ENCODE results near the gene NME7.
"Not testable (repeated sequence)": the region's sequence is repeated elsewhere in the genome, so short reads cannot be mapped to it uniquely, and the experiment has no call there.

The NME7 gene

DNA sequence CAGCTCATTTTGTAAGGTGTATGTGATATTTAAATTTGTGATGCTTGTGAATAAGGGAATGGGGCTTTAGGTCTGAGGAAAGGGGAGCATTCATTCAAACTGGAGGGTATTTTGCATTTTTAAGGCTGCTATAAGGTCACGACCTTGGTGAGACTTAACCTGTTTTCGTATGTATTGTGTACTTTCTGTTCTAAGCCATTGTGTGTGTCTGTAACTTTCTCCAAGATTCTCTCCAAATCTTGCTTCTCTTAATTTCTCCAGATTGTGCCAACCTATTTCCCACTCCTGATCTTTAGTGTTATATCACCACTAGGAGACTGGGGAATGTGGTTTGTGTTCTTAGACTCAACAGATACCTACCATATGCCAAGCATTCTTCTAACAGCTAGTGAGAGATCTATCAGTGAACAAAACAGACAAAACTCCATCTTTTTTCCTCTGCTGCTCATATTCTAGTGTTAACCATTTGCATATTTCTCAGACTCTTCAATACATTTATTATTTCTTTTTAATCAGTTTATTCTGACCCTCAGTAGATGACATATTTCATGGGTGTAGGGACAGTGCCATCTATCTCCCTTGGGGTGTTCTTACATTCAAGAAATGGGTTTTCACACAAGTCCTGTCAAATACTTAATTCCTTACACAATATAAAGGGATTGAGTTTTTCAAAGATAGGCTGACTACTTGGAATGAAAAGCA, 233.6 kb downstream of the NME7 start:
- Histone ChIP-seq H3K9ac (ENCODE audit: insufficient read length) (no peak overlapping the region), H3K4me3 (no peak overlapping the region), H3K36me3 (ENCODE audit: insufficient read depth, low read length) (no peaks in the 10 kb centered on the region), H3K27ac (no peak overlapping the region), H3K9me3 (ENCODE audit: low read depth, low read length) (no peaks in the 10 kb centered on the region)
- TF ChIP-seq EZH2 (IDR thresholded peaks at IDR 0.05), result no peak
- no peak for TF ChIP-seq POLR2AphosphoS5 (IDR thresholded peaks at IDR 0.05; ENCODE audit: borderline replicate concordance, low read depth, low read length)
- no peak for TF ChIP-seq FOXP2 (optimal IDR thresholded peaks at IDR 0.05; ENCODE audit: control extremely low read depth, extremely low read length, insufficient read depth)
- DNase-seq (ENCODE audit: low read depth, low spot score), result no peak

DNA sequence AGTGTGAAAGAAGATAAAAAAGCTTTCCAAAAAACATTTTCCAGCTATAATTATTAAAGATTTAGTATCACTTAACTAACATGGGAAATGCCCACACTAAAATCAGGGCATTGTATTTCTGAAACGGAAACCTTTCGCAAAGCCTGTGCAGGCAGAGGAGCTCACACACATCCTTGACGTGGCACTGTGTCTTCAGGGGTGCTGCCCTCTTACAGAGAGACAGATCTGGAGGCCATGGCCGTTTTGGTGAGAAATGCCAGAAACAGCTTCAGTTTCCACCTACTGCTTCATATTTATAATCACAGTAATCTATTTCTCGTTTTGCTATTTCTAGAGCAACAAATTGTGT, 234.4 kb downstream of the NME7 start:
- H3K36me3 ChIP-seq (ENCODE audit: insufficient read depth, low read length), result no peaks in the 10 kb centered on the region
- H3K27ac ChIP-seq, result no peak overlapping the region
- no peaks in the 10 kb centered on the region for H3K9me3 ChIP-seq (ENCODE audit: low read depth, low read length)
- TF ChIP-seq EZH2 (IDR thresholded peaks at IDR 0.05), result no peak
- TF ChIP-seq FOXP2 (optimal IDR thresholded peaks at IDR 0.05; ENCODE audit: control extremely low read depth, extremely low read length, insufficient read depth), result no peak
- TF ChIP-seq POLR2AphosphoS5 (IDR thresholded peaks at IDR 0.05; ENCODE audit: borderline replicate concordance, low read depth, low read length), result no peak
- DNase-seq (ENCODE audit: low read depth, low spot score), result no peak
- no peak overlapping the region for H3K9ac ChIP-seq (ENCODE audit: insufficient read length)
- no peak overlapping the region for H3K4me3 ChIP-seq

DNA sequence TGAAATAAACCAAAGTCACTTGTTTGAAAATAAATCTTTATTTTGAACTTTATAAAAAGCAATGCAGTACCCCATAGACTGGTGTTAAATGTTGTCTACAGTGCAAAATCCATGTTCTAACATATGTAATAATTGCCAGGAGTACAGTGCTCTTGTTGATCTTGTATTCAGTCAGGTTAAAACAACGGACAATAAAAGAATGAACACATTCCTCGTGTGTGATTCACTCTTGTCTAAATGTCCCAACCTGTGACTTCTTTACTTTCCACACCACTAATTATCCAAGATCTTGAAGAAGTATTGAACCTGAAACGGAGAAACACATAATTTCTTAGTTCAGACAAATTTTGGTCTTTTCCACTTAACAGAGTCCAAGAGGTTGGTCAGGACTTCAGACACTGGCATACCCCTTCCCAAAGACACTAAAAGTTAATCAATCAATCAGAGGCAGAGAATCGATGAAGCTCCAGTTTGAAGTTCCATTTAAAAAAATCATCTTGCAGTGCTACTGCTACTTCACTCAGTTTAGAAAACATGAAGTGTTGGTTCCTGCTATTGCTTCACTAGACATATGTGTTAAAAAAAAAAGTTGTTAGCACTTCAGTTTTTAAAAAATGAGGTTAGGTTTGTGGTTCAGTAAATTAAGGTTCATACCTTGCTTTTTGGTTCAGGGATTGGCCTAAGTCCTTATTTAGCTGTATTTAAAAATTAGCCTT, 234.9 kb downstream of the NME7 start:
- no peak overlapping the region for H3K9ac ChIP-seq (ENCODE audit: insufficient read length)
- H3K36me3 ChIP-seq (ENCODE audit: insufficient read depth, low read length), result no peaks in the 10 kb centered on the region
- TF ChIP-seq POLR2AphosphoS5 (IDR thresholded peaks at IDR 0.05; ENCODE audit: borderline replicate concordance, low read depth, low read length) (no peak), EZH2 (IDR thresholded peaks at IDR 0.05) (no peak), FOXP2 (optimal IDR thresholded peaks at IDR 0.05; ENCODE audit: control extremely low read depth, extremely low read length, insufficient read depth) (no peak)

DNA sequence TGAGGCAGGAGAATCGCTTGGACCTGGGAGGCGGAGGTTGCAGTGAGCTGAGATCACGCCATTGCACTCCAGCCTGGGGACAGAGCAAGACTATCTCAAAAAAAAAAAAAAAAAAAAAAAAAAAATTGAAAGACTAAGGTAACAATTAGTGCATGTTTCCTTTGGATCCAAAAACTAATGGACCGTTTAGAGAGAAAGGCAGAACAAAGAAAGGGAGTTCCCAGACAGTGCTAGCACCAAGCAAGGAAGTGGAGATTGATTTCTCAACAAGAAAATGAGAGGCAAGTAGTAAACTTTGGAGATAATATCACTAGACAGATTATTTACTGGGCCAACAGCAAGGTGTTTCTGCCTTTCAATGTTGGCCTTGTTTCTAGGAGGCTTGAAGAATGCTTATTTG, 236.9 kb downstream of the NME7 start:
- Histone ChIP-seq H3K27ac (no peak overlapping the region), H3K4me3 (no peak overlapping the region), H3K9me3 (ENCODE audit: low read depth, low read length) (no peaks in the 10 kb centered on the region), H3K9ac (ENCODE audit: insufficient read length) (no peak overlapping the region), H3K36me3 (ENCODE audit: insufficient read depth, low read length) (no peaks in the 10 kb centered on the region)
- TF ChIP-seq POLR2AphosphoS5 (IDR thresholded peaks at IDR 0.05; ENCODE audit: borderline replicate concordance, low read depth, low read length) (no peak), FOXP2 (optimal IDR thresholded peaks at IDR 0.05; ENCODE audit: control extremely low read depth, extremely low read length, insufficient read depth) (no peak), EZH2 (IDR thresholded peaks at IDR 0.05) (no peak)
- DNase-seq (ENCODE audit: low read depth, low spot score), result no peak

More for the DNA sequence above, 234.9 kb downstream of the NME7 start:
- Histone ChIP-seq H3K9me3 (ENCODE audit: low read depth, low read length) (no peaks in the 10 kb centered on the region), H3K27ac (no peak overlapping the region), H3K4me3 (no peak overlapping the region)
- DNase-seq (ENCODE audit: low read depth, low spot score), result no peak

DNA sequence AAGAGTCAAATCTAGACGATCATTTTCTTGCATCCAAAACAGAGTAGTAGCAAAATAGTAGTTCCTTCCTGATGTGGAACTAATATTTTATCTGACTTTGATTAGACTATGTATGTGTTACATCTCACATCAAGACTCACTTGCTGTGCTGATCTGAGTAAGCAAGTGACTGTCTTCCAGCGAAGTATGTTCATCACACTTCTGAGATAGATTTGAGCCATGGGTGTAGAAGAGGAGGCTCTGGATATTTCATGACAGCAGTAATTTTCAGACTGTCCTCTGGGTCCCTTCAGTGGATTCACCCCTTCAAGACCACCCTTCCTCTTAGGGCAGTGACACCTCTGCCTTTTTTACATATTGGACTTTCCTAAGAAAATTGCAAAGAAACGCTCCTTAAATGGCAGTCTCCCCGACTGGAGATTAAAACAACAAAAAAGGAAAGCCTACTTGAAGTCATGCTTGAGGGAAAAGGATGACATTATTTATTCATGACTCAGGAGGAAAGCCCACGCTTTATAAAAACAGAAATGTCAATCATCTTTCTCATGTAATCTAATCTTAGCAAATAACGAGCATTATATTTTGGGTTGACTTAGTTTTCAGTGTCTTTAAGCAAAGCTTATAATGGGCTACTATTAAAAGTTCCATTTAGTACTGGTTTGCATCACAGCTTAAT, 238.3 kb downstream of the NME7 start:
- H3K36me3 ChIP-seq (ENCODE audit: insufficient read depth, low read length), result no peaks in the 10 kb centered on the region

DNA sequence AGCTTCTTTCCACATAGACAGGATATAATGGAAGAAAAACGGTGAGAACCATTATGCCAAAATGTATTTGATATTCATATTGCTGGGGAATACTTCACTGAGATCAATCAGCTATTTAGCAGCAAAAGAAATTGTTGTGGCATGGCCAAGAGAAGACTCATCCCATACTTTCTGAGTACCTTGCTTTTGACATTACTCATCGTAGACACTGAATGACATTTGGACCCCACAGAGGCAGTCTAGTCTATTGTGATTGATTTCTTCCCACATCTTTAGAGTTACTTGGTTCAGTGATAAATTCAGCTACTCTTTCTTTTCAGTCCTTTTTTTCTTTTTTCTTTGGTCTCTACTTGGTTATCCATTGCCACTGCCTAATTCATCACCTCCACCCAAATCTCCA, 239.0 kb downstream of the NME7 start:
- no peaks in the 10 kb centered on the region for H3K9me3 ChIP-seq (ENCODE audit: low read depth, low read length)
- H3K4me3 ChIP-seq, result no peak overlapping the region
- no peak for DNase-seq (ENCODE audit: low read depth, low spot score)
- no peak overlapping the region for H3K9ac ChIP-seq (ENCODE audit: insufficient read length)
- no peak overlapping the region for H3K27ac ChIP-seq
- no peak for TF ChIP-seq FOXP2 (optimal IDR thresholded peaks at IDR 0.05; ENCODE audit: control extremely low read depth, extremely low read length, insufficient read depth)
- no peaks in the 10 kb centered on the region for H3K36me3 ChIP-seq (ENCODE audit: insufficient read depth, low read length)

More for the DNA sequence above, 238.3 kb downstream of the NME7 start:
- Histone ChIP-seq H3K27ac (no peak overlapping the region), H3K9ac (ENCODE audit: insufficient read length) (no peak overlapping the region), H3K4me3 (no peak overlapping the region), H3K9me3 (ENCODE audit: low read depth, low read length) (no peaks in the 10 kb centered on the region)
- no peak for DNase-seq (ENCODE audit: low read depth, low spot score)
- TF ChIP-seq EZH2 (IDR thresholded peaks at IDR 0.05) (no peak), FOXP2 (optimal IDR thresholded peaks at IDR 0.05; ENCODE audit: control extremely low read depth, extremely low read length, insufficient read depth) (no peak), POLR2AphosphoS5 (IDR thresholded peaks at IDR 0.05; ENCODE audit: borderline replicate concordance, low read depth, low read length) (no peak)

DNA sequence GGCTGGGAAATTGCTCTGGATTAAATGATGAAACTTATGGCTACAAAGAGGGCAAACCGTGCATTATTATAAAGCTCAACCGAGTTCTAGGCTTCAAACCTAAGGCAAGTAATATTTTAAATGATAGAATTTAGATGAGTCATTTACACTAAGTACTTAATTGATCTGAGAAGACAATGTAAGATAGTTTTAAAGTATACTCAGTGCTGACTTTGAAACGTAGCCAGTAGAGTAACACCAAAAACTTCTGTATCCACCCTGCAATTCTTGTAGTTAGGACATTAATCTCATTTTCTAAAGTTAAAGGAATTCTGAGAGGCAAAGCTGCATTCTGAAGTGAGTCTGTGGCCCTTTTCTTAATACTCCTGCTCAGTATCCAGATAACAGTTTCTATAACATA, 240.3 kb downstream of the NME7 start:
- Histone ChIP-seq H3K36me3 (ENCODE audit: insufficient read depth, low read length) (no peaks in the 10 kb centered on the region), H3K9me3 (ENCODE audit: low read depth, low read length) (no peaks in the 10 kb centered on the region), H3K4me3 (no peak overlapping the region), H3K9ac (ENCODE audit: insufficient read length) (no peak overlapping the region), H3K27ac (no peak overlapping the region)
- no peak for DNase-seq (ENCODE audit: low read depth, low spot score)
- TF ChIP-seq POLR2AphosphoS5 (IDR thresholded peaks at IDR 0.05; ENCODE audit: borderline replicate concordance, low read depth, low read length), result no peak
- TF ChIP-seq FOXP2 (optimal IDR thresholded peaks at IDR 0.05; ENCODE audit: control extremely low read depth, extremely low read length, insufficient read depth), result no peak
- TF ChIP-seq EZH2 (IDR thresholded peaks at IDR 0.05), result no peak

DNA sequence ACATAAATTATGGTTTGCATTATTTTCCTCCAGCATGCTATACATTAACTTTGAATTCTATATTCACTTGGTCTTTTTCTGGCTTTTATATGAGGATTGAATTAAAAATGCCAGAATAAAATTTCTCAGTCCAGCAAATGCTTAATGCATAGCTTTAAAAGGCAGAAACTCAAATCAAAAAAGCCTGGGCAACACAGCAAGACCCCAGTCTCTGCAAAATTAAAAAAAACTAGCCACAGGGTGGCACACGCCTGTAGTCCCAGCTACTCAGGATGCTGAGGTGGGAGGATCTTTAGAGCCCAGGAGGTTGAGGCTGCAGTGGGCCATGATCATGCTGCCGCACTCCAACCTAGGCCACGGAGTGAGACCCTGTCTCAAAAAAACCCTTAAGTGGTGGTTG, 241.3 kb downstream of the NME7 start:
- Histone ChIP-seq H3K36me3 (ENCODE audit: insufficient read depth, low read length) (no peaks in the 10 kb centered on the region), H3K9me3 (ENCODE audit: low read depth, low read length) (no peaks in the 10 kb centered on the region), H3K27ac (no peak overlapping the region), H3K9ac (ENCODE audit: insufficient read length) (no peak overlapping the region), H3K4me3 (no peak overlapping the region)
- no peak for TF ChIP-seq POLR2AphosphoS5 (IDR thresholded peaks at IDR 0.05; ENCODE audit: borderline replicate concordance, low read depth, low read length)
- TF ChIP-seq FOXP2 (optimal IDR thresholded peaks at IDR 0.05; ENCODE audit: control extremely low read depth, extremely low read length, insufficient read depth), result no peak
- TF ChIP-seq EZH2 (IDR thresholded peaks at IDR 0.05), result no peak
- DNase-seq (ENCODE audit: low read depth, low spot score), result no peak

DNA sequence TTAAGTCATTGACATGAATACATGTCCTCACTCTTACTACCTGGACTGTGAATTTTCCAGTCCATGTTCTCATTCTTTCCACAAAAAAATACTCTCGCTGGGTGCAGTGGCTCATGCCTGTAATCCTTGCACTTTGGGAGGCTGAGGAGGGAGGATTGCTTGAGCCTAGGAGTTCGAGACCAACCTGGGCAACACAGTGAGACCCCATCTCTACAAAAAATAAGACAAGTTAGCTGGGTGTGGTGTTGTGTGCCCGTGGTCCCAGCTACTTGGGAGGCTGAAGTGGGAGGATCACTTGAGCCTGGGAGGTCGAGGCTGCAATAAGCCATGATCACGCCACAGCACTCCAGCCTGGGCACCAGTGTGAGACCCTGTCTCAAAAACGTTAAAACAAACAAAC, 242.0 kb downstream of the NME7 start:
- not testable (repeated sequence) for H3K4me3 ChIP-seq; H3K9ac ChIP-seq (ENCODE audit: insufficient read length); H3K27ac ChIP-seq; H3K9me3 ChIP-seq (ENCODE audit: low read depth, low read length); H3K36me3 ChIP-seq (ENCODE audit: insufficient read depth, low read length); DNase-seq (ENCODE audit: low read depth, low spot score)
